Heart left ventricle (tissue), 13 donors: Measurements from ENCODE around the gene RABL3.

Source experiments
- POLR2A ChIP-seq, 2 donors: fragments of 450-650 bp; IDR thresholded peaks; one replicate each; pipeline ENCODE4 v1.6.1; 2017; ENCODE audit warnings: antibody characterized with exemption in 2 of 2, mild to moderate bottlenecking in 2 of 2, moderate library complexity in 2 of 2
- TF ChIP-seq, protein P1 (sequence below), 12 donors: fragments of 200-600 bp; sonication (generic) in 4 of 12; IDR thresholded peaks; one replicate each; pipeline versions ENCODE4 v1.5.0 to v1.8.0; 2018 to 2022; ENCODE audit warnings: antibody characterized with exemption in 12 of 12, mild to moderate bottlenecking in 5 of 12
- donor health status: ischemic (EF 13 %, LVEDD 7.1; RV severe dilation, severe dysfunction).
- donor health status: DM: no; HTN: yes; CAD: no.
- donor health status: DM: no; HTN: no; CAD: no.
- donor health status: ischemic (EF 25% LVEDD 6.9; RV normal size, moderate dysfunction).
- donor health status: ischemic (EF 25% LVEDD 5.7; RV mildly dilated, moderate dysfunction).
- donor health status: ischemic (EF 35%, LVEDD 5.7; RV mildly dilated, moderate dysfunction).
- donor health status: nonischemic (EF 11% LVEDD 7.7; RV severe dilation, severe dysfunction).
- donor health status: DM: yes; HTN: yes; CAD: no.
- donor health status: PGD.
- donor health status: ischemic (EF 29% LVEDD 5.4; RV normal size, mild dysfunction).
- donor health status: nonischemic (EF 23%, LVEDD 6.1; RV moderate dilation, normal function).

DNA sequence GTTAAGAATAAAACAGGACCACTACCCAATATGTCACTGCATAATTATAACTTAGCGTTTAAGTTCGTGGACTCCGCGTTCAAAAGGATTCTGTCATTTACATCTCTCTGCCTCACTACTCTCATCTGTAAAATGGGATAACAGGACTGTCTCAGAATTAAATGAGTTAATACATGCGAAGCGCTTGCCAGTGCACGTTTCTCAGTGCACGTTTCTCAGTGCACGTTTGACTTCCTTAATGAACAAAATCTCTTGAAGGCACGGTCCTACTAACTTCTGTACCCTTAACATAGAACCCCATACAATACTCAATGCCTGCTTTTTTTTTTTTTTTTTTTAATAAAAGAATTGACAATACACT, 499 bp downstream of the RABL3 start:
- no peak for TF ChIP-seq POLR2A (IDR thresholded peaks at IDR 0.05)
- TF ChIP-seq, protein P1, sequence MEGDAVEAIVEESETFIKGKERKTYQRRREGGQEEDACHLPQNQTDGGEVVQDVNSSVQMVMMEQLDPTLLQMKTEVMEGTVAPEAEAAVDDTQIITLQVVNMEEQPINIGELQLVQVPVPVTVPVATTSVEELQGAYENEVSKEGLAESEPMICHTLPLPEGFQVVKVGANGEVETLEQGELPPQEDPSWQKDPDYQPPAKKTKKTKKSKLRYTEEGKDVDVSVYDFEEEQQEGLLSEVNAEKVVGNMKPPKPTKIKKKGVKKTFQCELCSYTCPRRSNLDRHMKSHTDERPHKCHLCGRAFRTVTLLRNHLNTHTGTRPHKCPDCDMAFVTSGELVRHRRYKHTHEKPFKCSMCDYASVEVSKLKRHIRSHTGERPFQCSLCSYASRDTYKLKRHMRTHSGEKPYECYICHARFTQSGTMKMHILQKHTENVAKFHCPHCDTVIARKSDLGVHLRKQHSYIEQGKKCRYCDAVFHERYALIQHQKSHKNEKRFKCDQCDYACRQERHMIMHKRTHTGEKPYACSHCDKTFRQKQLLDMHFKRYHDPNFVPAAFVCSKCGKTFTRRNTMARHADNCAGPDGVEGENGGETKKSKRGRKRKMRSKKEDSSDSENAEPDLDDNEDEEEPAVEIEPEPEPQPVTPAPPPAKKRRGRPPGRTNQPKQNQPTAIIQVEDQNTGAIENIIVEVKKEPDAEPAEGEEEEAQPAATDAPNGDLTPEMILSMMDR (IDR thresholded peaks at IDR 0.05), result no peak
